ENCODE measurements around the gene INO80E.

Gene INO80E

DNA sequence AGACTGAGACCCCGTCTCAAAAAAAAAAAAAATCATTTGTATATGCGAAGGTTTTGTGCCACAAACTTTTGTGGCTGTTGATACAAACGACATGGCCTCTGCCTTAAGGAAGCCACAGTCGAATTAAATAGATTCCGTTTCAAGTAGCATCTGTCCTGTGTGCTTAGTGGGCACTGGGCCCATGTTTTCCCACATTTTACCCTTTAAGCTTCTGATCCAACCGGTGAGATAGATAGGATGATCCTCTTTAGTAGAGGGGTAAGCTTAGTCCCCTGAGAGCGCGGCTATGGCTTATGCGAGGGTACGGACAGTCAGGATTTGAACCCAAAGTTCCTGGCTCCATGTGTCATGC lies 34.9 kb upstream of the INO80E start:
- no peak for DNase-seq (ENCODE audit: low read depth)
- peak overlapping the region; percentile 71 for H3K4me3 ChIP-seq (replicated peaks; ENCODE audit: low read depth, low read length)
- TF ChIP-seq, protein P1, sequence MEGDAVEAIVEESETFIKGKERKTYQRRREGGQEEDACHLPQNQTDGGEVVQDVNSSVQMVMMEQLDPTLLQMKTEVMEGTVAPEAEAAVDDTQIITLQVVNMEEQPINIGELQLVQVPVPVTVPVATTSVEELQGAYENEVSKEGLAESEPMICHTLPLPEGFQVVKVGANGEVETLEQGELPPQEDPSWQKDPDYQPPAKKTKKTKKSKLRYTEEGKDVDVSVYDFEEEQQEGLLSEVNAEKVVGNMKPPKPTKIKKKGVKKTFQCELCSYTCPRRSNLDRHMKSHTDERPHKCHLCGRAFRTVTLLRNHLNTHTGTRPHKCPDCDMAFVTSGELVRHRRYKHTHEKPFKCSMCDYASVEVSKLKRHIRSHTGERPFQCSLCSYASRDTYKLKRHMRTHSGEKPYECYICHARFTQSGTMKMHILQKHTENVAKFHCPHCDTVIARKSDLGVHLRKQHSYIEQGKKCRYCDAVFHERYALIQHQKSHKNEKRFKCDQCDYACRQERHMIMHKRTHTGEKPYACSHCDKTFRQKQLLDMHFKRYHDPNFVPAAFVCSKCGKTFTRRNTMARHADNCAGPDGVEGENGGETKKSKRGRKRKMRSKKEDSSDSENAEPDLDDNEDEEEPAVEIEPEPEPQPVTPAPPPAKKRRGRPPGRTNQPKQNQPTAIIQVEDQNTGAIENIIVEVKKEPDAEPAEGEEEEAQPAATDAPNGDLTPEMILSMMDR (IDR thresholded peaks at IDR 0.05; ENCODE audit: low read length, missing control alignments), result no peak

DNA sequence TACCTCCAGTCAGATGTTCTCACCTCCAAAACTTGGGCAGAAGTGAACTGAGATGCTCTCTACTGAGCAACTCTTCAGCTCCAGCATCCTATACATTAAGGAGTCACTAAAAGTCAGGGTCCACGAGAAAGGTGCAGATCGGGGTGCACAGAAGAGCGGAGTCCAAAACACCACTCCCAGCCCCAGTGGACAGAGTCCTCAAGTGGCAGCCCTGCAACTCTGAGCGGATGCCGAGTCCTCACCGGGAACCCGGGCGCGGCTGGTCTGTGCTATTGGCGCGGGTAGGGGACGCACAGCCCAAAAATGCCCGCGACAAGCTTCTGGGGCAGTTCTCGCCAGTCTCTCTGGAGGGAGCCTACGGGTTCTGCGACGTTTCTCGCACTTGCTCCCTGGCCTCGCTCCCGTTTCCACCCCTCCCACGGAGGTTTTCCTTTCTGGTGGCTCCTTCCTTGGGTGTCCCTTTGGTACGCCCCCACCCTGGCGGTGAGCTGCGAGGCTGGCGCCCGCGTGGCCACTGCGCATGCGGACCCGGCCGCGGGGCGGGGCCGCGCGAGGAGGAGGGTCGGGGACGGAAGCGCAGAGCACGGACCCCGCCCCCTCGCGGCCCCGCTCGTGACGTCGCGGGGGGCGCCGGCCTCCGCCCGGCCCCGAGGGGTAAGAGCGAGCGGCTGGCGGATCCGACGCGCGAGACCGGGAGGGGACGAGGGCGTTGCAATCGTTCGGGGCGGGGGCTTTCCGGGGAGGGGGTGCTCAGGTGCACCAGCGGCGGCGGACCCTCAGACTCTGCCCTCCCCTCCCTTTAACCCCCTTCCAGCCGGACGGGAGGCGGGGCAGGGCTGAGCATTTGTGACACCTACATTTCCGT lies 34.3 kb upstream of the INO80E start, which contains the start of gene TMEM219:
Gene TMEM219 (plus strand): TSS at position 601 of the 865 bp plus-strand sequence. CDS start 1,065 bp downstream, outside the sequence.
- TF ChIP-seq, protein P1 (IDR thresholded peaks at IDR 0.05; ENCODE audit: low read length, missing control alignments), result peak; percentile 31
- H3K4me3 ChIP-seq (replicated peaks; ENCODE audit: low read depth, low read length), result peak within 1 kb of the TSS; percentile 71
- DNase-seq (ENCODE audit: low read depth), result peak; percentile 86

DNA sequence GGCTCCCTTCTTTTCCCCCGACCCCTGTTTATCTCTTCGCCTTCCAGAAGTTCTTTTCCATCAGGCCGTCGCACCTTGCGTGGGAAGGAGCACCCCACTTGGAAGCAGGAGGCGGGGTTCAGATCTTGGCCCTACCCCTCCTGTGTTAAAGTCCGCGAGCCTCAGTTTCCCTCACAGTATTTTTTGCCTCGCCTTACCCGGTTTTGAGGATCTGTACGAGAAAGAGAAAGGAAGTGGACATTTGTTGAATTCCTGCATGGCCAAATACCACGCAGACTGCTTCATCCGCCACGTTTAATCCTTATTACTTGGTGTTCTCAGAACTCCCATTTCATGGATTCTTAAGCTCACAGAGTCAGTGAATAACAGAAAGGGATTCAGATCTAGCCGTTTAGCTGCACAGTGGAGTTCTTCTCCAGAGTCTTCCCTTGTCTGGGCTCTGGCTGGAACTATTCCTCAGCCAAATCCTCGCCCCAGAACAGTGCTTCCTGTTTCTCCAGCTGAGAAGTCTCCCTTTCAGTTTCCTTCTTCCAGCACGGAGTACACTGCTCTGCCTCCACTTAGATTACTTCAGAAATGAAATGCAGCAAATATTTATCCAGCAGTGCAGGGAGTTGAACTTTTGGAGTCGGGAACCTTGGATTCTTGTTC lies 33.6 kb upstream of the INO80E start:
- peak; percentile 57 for DNase-seq (ENCODE audit: low read depth)
- H3K4me3 ChIP-seq (replicated peaks; ENCODE audit: low read depth, low read length), result peak overlapping the region; percentile 71
- TF ChIP-seq, protein P1 (IDR thresholded peaks at IDR 0.05; ENCODE audit: low read length, missing control alignments), result no peak

DNA sequence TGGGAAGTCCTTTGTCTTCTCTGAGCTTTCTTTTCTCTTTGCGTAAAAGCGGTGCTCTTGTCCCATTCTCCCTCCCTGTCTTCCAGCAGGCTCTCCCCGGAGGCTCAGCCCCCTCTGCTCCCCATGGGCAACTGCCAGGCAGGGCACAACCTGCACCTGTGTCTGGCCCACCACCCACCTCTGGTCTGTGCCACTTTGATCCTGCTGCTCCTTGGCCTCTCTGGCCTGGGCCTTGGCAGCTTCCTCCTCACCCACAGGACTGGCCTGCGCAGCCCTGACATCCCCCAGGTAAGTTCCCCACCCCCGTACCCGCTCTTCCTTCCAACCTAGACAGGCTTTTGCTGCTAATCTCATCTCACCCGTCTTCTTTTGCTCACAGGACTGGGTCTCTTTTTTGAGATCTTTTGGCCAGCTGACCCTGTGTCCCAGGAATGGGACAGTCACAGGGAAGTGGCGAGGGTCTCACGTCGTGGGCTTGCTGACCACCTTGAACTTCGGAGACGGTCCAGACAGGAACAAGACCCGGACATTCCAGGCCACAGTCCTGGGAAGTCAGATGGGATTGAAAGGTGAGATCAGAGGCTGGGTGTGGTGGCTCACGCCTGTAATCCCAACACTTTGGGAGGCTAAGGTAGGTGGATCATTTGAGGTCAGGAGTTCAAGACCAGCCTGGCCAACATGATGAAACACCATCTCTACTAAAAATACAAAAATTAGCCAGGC lies 32.9 kb upstream of the INO80E start:
- no peak for DNase-seq (ENCODE audit: low read depth)
- TF ChIP-seq, protein P1 (IDR thresholded peaks at IDR 0.05; ENCODE audit: low read length, missing control alignments), result no peak
- H3K4me3 ChIP-seq (replicated peaks; ENCODE audit: low read depth, low read length), result peak overlapping the region; percentile 71

DNA sequence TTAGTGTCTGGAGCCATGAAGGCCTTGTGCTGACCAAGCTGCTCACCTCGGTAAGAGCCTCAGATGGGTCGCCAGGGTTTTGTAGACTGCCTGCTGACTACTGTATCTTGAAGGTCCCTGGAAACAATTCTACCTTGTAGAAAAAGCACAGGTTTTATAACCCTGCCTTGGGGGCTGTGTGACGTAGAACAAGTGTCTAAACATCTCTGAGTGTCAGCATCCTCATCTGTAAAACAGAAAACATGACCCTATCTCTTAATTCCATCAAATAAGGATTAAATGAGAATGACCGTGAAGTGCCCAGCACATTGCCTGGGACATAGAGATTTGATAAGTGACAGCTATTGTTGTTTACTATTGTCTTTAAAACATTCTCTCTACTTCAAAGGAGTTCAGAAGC lies 27.8 kb upstream of the INO80E start:
- no peak for DNase-seq (ENCODE audit: low read depth)
- TF ChIP-seq, protein P1 (IDR thresholded peaks at IDR 0.05; ENCODE audit: low read length, missing control alignments), result no peak
- H3K4me3 ChIP-seq (replicated peaks; ENCODE audit: low read depth, low read length), result no peak overlapping the region

DNA sequence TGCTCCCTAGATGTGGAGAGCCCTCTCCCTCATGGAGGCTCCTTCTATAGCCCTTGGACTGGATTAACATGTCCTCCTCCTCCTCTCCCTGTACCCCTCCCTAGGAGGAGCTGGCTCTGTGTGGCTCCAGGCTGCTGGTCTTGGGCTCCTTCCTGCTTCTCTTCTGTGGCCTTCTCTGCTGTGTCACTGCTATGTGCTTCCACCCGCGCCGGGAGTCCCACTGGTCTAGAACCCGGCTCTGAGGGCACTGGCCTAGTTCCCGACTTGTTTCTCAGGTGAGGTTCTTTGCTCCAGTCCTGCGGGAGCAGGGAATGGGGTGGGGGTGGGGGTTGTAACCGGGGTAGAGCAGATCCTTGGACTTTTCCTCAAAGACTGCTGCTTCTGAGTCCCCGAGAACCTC lies 24.7 kb upstream of the INO80E start:
- TF ChIP-seq, protein P1 (IDR thresholded peaks at IDR 0.05; ENCODE audit: low read length, missing control alignments), result no peak
- DNase-seq (ENCODE audit: low read depth), result no peak
- H3K4me3 ChIP-seq (replicated peaks; ENCODE audit: low read depth, low read length), result no peak overlapping the region
